SU-DHL-6 (cell line): ENCODE measurements around the gene BPIFB6.

Experiments used
- H2AFZ ChIP-seq: fragments of 200-600 bp; sonication (generic); 2 replicates; pipeline ENCODE4 v1.6.1; 2014; ENCODE audit warnings: low read depth, mild to moderate bottlenecking, moderate library complexity, mixed read lengths, antibody characterized with exemption, low read length; ENCODE audit not compliant: severe bottlenecking
- H3F3A ChIP-seq: fragments of 200-600 bp; shearing (Covaris generic); 2 replicates; pipeline ENCODE4 v1.6.0; 2016; ENCODE audit warnings: antibody characterized with exemption, mild to moderate bottlenecking; ENCODE audit not compliant: insufficient read depth
- H3K27ac ChIP-seq: fragments of 200-600 bp; sonication (generic); 2 replicates; pipeline ENCODE4 v1.5.1; 2016; ENCODE audit warnings: low read depth, mild to moderate bottlenecking, low read length, moderate library complexity, mixed read lengths
- H3K27me3 ChIP-seq: fragments of 200-600 bp; sonication (generic), shearing (Covaris generic); 2 replicates; pipeline ENCODE4 v1.6.0; 2014; ENCODE audit warnings: mild to moderate bottlenecking, low read length
- H3K36me3 ChIP-seq: fragments of 200-600 bp; sonication (generic); 2 replicates; pipeline ENCODE4 v1.6.1; 2014; ENCODE audit warnings: mild to moderate bottlenecking, low read length, mixed read lengths
- H3K4me2 ChIP-seq: fragments of 300-600, 200-600 bp; shearing (Covaris generic), sonication (generic); 2 replicates; pipeline ENCODE4 v1.6.0; 2014; ENCODE audit warnings: low read length, low read depth, mild to moderate bottlenecking; ENCODE audit not compliant: poor library complexity, severe bottlenecking
- H3K4me3 ChIP-seq: fragments of 200-600 bp; sonication (generic); 2 replicates; pipeline ENCODE4 v1.5.1; 2014; ENCODE audit warnings: antibody characterized with exemption, low read length, mild to moderate bottlenecking, mixed read lengths; ENCODE audit not compliant: insufficient read depth, poor library complexity, severe bottlenecking
- H3K79me2 ChIP-seq: fragments of 200-600 bp; sonication (generic); 2 replicates; pipeline ENCODE4 v1.6.1; 2014; ENCODE audit warnings: mild to moderate bottlenecking, low read length, moderate library complexity; ENCODE audit not compliant: insufficient read depth
- H3K9ac ChIP-seq: fragments of 200-600 bp; sonication (generic); 2 replicates; pipeline ENCODE4 v1.7.0; 2014; ENCODE audit warnings: mild to moderate bottlenecking, low read length
- H3K9me2 ChIP-seq: fragments of 200-600 bp; sonication (generic); replicated peaks from 2 replicates; pipeline ENCODE4 v1.6.1; 2014; ENCODE audit warnings: low read length; ENCODE audit not compliant: insufficient read depth
- H3K9me3 ChIP-seq: fragments of 200-600 bp; sonication (generic); 2 replicates; pipeline ENCODE4 v1.6.1; 2014; ENCODE audit warnings: low read length, mixed read lengths; ENCODE audit not compliant: insufficient read depth
- H4K20me1 ChIP-seq: fragments of 200-600 bp; sonication (generic); 2 replicates; pipeline ENCODE4 v1.6.1; 2014; ENCODE audit warnings: low read depth, mild to moderate bottlenecking, antibody characterized with exemption, low read length, moderate library complexity, mixed read lengths
- CTCF ChIP-seq: fragments of 200-600 bp; sonication (generic); IDR thresholded peaks from one replicate; pipeline ENCODE4 v1.5.1; 2017; ENCODE audit warnings: antibody characterized with exemption, mild to moderate bottlenecking, low read length, moderate library complexity; ENCODE audit not compliant: insufficient read depth, poor library complexity, severe bottlenecking
- EZH2phosphoT487 ChIP-seq: fragments of 200-600 bp; sonication (generic), shearing (Covaris generic); conservative IDR thresholded peaks from 2 replicates; pipeline ENCODE4 v1.6.1; 2018; ENCODE audit warnings: mild to moderate bottlenecking, antibody characterized with exemption, low read length, moderate library complexity, mixed read lengths

BPIFB6 gene

DNA sequence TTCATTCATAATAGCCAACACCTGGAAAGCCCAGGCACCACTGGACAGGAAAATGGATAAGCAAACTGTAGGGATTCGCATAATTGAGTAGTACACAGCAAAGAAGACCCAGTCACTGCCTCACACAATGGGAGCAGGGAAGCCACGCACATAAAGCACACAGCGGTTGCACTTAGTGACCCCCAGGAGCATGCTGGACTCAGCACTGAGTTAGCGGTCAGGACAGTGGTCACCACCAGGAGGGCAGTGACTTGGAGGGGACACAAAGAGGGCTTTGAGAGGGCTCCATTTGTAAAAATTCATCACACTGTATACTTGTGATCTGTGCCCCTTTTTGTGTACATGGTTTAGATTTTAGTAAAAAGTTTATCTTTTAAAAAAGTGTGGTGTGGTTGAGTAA, 19.9 kb downstream of the BPIFB6 start:
- no peaks in the 10 kb centered on the region for H3K79me2 ChIP-seq
- no peak overlapping the region for H3K9ac ChIP-seq
- H3K4me2 ChIP-seq, result no peak overlapping the region
- no peaks in the 10 kb centered on the region for H3K36me3 ChIP-seq
- H3K27me3 ChIP-seq, result no peaks in the 10 kb centered on the region
- no peak for TF ChIP-seq CTCF
- no peak for TF ChIP-seq EZH2phosphoT487
- no peaks in the 10 kb centered on the region for H3F3A ChIP-seq
- no peak overlapping the region for H3K27ac ChIP-seq
- H3K9me2 ChIP-seq, result no peaks in the 10 kb centered on the region
- H3K9me3 ChIP-seq, result no peaks in the 10 kb centered on the region
- no peak overlapping the region for H3K4me3 ChIP-seq
- no peak overlapping the region for H2AFZ ChIP-seq
- no peaks in the 10 kb centered on the region for H4K20me1 ChIP-seq

- no peak within 1 kb of the TSS for H3K4me2 ChIP-seq
- H3K4me3 ChIP-seq, result no peak within 1 kb of the TSS
- no peaks in the 10 kb centered on the region for H3K27me3 ChIP-seq
- H3F3A ChIP-seq, result no peaks in the 10 kb centered on the region
- H3K79me2 ChIP-seq, result no peaks in the 10 kb centered on the region
- no peak within 1 kb of the TSS for H3K9ac ChIP-seq
- H3K36me3 ChIP-seq, result no peaks in the 10 kb centered on the region
- no peak within 1 kb of the TSS for H2AFZ ChIP-seq
- H3K9me2 ChIP-seq, result no peaks in the 10 kb centered on the region
- no peaks in the 10 kb centered on the region for H3K9me3 ChIP-seq
- no peak for TF ChIP-seq EZH2phosphoT487
- TF ChIP-seq CTCF, result no peak
- no peaks in the 10 kb centered on the region for H4K20me1 ChIP-seq
- no peak within 1 kb of the TSS for H3K27ac ChIP-seq
These were observed 22.1 kb downstream of the BPIFB6 start, which contains the start of gene BPIFB3 for GRCh38 chr20:33053291-33054106. Gene BPIFB3, plus strand, starts transcription at chr20:33053903. Its CDS starts 1,533 bp downstream, at chr20:33055436.

DNA sequence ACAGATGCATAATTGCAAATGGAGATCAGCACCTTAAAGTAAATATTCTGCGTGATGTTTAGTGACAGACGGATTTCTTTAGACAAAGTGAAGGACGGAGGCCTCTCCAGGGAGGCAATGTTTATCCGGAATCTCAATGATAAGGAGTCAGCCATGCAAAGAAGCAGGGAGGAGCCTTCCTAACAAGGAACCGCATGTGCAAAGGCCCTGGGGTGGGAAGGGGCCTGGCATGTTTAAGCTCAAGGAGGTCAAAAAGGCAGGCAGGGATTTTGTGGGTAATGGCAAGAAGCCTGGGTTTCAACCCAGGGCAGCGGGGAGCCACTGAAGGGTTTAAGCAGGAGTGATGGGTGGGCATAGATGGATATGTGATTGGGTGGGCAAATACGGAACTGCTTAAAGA, 22.9 kb downstream of the BPIFB6 start:
- Histone ChIP-seq H3K9me3 (no peaks in the 10 kb centered on the region), H3K9me2 (no peaks in the 10 kb centered on the region), H3K27ac (no peak overlapping the region), H3K36me3 (no peaks in the 10 kb centered on the region), H3K4me2 (no peak overlapping the region), H3K9ac (no peak overlapping the region), H3K4me3 (no peak overlapping the region), H3K79me2 (no peaks in the 10 kb centered on the region), H4K20me1 (no peaks in the 10 kb centered on the region), H2AFZ (no peak overlapping the region), H3K27me3 (no peaks in the 10 kb centered on the region), H3F3A (no peaks in the 10 kb centered on the region)
- TF ChIP-seq CTCF (no peak), EZH2phosphoT487 (no peak)
